Measurements from ENCODE around the gene TBC1D22B.

TBC1D22B gene

GRCh38 chr6:37257634-37258404 is at the start of gene TBC1D22B, which contains the start of gene TMEM217:
Gene TBC1D22B, plus strand, starts transcription at chr6:37257772. Its CDS starts 146 bp downstream, at chr6:37257918.
Gene TMEM217, minus strand, starts transcription at chr6:37258144. Its CDS starts 39,114 bp downstream, at chr6:37219030.
- peak; percentile 91 to 92 for DNase-seq (ENCODE audit: low read depth in 2 of 2)

GRCh38 chr6:37207903-37208456 is 49.6 kb upstream of the TBC1D22B start:
- peak; percentile 81 to 84 for DNase-seq (ENCODE audit: low read depth in 2 of 2)

- no peak for DNase-seq (ENCODE audit: low read depth in 2 of 2)
Measured at GRCh38 chr6:37208793-37209192, 48.8 kb upstream of the TBC1D22B start.

DNA sequence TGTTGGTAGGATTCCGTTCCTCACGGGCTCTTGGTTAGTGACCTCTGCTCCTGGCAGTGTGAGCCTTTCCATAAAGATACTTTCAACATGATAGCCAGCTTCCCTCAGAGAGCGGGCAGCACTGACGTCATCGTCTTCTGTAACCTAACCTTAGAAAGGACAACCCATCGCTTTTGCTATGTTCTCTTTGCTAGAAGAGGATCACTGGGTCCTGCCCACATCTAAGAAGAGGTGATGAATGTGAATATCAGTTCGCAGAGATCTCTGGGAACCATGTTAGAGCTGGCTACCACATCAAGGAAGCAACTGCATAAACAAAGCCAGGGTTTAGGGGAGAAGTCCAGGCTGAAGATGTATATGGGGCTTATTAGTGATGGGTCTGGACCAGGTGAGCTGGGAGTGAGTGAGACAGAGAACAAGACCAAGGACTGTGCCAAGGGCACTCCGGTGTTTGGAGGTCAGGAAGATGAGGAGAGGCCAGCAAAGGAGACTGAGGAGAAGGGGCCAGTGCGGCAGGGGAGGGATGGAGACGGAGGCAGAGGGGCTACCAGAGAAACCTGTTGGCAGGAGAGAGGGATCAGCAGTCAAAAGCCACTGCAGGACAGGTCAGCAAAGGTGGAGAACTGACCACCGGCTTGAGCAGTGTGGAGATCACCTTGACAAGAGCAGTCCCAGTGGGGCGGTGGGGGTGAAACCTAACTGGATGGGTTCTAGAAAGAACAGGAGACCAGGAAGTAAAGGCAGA is 47.9 kb upstream of the TBC1D22B start:
- peak in 1 of 2 donors; percentile 18 for DNase-seq (ENCODE audit: low read depth in 2 of 2)

- DNase-seq (ENCODE audit: low read depth in 2 of 2): peak; percentile 42 to 82
Measured at GRCh38 chr6:37210313-37210968, 47.1 kb upstream of the TBC1D22B start.

DNA sequence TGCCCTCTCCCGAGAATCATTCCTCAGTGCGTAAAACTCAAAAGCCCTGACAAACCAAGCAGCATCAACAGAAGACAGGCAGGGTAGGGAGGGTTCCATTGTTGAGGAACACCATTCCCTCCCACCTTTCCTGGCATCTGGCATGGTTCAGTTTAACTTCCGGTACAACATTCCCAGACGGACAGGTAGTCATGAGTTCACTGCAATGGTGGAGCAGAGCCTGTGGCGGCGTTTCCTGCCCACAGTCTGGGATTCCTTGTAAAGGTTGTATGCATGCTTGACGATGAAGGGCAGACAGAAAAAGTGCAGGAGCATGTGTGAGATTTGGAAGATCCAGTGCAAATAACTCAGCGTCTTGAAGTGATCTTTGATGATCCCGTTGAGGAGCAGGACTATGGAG is 45.3 kb upstream of the TBC1D22B start:
- DNase-seq (ENCODE audit: low read depth in 2 of 2): no peak

DNA sequence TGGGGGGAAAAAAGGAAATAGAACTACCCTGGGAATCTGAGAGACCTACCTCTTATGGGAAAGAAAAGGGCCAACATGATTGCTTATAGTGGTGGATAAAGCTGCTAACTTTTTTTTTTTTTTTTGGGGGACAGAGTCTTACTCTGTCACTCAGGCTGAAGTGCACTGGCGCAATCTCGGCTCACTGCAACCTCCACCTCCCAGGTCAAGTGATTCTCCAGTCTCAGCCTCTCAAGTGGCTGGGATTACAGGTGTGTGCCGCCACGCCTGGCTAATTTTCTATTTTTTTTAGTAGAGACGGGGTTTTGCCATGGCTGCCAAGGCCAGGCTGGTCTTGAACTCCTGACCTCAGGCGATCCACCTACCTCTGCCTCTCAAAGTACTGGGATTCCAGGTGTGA is 39.5 kb upstream of the TBC1D22B start:
- no peak for DNase-seq (ENCODE audit: low read depth in 2 of 2)

DNA sequence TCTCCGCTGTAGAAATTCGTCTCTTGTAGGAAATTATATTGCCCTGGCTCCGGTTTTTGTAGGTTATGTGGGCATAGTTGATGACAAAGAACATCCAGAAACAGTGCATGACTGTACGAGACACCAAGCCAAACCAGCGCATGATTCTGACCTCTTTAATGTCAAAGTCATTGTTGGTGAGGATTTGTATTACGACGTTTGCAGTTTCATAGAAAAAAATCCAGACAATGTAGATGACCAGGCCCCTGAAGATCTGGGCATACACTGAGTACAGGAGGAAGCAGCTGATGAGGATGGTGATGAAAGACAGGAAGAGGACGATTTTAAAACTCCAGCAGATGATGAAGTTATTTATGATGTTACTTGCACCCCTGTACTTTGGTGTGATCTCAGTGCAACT is 39.1 kb upstream of the TBC1D22B start:
- DNase-seq (ENCODE audit: low read depth in 2 of 2): no peak

GRCh38 chr6:37221585-37222124 is 35.9 kb upstream of the TBC1D22B start:
- DNase-seq (ENCODE audit: low read depth in 2 of 2): no peak

- peak; percentile 44 to 51 for DNase-seq (ENCODE audit: low read depth in 2 of 2)
Measured at GRCh38 chr6:37222125-37222967, 35.2 kb upstream of the TBC1D22B start.

GRCh38 chr6:37222992-37223391 is 34.6 kb upstream of the TBC1D22B start:
- DNase-seq (ENCODE audit: low read depth in 2 of 2): no peak

DNA sequence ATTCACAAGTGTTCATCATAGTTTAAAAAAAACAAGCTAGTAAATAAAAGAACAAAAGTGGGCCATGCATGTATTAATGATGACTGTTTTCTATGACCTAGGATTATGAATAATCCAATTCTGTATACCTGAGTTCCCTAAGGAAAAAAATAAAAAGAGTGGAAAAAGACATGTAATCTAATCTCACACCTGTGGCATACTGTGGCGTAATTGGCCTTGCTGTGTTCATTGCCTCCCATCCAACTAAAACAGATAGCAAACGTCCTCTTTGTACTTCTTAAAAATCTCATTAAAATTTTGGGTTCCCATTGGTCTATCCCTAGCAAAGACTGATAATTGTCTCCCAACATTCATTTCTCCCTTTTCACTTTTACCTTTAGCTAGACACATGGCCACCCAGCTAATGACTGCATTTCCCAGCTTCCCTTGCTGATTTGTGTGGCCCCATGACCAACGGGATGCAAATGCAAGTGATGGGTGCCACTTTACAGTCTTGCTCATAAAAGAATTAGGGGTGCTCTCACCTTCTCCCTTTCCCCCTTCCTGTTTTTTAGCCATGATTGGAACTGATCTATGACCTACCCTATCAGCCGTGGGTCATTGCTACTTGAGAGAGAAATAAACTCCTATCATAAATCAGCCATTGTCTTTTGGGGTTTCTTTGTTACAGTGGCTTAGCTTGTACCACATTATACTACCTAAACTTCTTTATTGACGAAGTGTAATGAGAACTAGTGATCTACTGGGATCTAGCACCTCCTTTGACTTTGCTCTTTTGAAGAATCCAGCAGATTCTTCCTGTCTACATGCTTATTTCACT is 32.0 kb upstream of the TBC1D22B start:
- DNase-seq (ENCODE audit: low read depth in 2 of 2): no peak

DNA sequence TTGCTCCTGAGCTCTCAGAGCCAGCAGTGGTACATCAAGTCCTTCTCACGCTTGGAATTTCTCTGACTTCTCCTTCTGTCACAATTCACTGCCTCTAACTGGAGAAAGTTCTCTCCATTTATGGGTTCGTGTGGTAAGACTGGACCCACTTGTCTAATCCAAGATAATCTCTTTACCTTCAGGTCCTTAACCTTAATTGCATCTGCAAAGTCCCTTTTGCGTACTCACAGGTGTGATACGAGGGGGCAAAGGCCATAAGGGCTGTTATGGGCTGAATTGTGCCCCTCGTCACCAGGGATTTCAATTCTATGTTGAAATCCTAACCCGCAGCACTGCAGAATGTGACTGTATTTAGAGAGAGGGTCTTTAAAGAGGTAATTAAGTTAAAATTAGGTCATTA is 27.5 kb upstream of the TBC1D22B start:
- no peak for DNase-seq (ENCODE audit: low read depth in 2 of 2)

GRCh38 chr6:37232430-37233017 is 25.0 kb upstream of the TBC1D22B start:
- DNase-seq (ENCODE audit: low read depth in 2 of 2): no peak

DNA sequence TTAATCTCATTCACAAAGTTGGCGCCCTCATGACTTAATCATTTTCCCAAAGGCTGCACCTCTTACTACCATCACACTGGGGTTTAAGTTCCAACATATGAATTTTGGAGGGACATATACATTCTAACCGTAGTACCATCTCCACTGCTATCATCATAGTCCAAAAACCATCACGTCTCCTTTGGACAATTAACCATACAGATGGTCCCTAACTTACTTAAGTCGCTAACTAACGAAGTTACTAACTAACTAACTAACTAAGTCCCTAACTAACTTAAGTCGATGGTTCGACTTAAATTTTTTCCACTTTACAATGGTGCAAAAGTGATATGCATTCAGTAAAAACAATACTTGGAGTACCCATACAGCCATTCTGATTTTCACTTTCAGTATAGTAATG is 24.0 kb upstream of the TBC1D22B start:
- DNase-seq (ENCODE audit: low read depth in 2 of 2): no peak

- DNase-seq (ENCODE audit: low read depth in 2 of 2): no peak
Measured at GRCh38 chr6:37236921-37237320, 20.7 kb upstream of the TBC1D22B start.

GRCh38 chr6:37237789-37238188 is 19.8 kb upstream of the TBC1D22B start:
- DNase-seq (ENCODE audit: low read depth in 2 of 2): no peak

GRCh38 chr6:37238381-37238780 is 19.2 kb upstream of the TBC1D22B start:
- no peak for DNase-seq (ENCODE audit: low read depth in 2 of 2)

- DNase-seq (ENCODE audit: low read depth in 2 of 2): no peak
Measured at GRCh38 chr6:37239526-37239925, 18.0 kb upstream of the TBC1D22B start.

All from stimulated activated CD4-positive, alpha-beta T cell treated with anti-CD3 and anti-CD28 coated beads, Interleukin-1b, Interleukin-23, amount 100 ng/mL, for 4 hours (primary cell).